HepG2 (cell line): Measurements from ENCODE around the gene HIPK2. TPM values are rescaled to one million over a fixed set of nuclear protein-coding genes. Genes with fewer than 3 reads are reported as not detected.

Experiments used
- ATAC-seq: fragments of 200-7000 bp; cut with Tn5 transposase; 3 replicates; pipeline ENCODE4 v1.9.1; 2020; ENCODE audit warnings: mild to moderate bottlenecking, moderate library complexity
- BruUV-seq: library from RNA; stranded (reverse); fragments of 400-500 nt; replicated peaks from 2 replicates; lab custom pipeline; 2021; lab: Mats Ljungman, UMichigan
- CTCF ChIA-PET: fragments of 300-600 bp; formaldehyde crosslinking; extraction: SDS; loops from one replicate; lab custom pipeline; 2021; ENCODE audit warnings: low total read pairs, inconsistent platforms, low intra/inter-chr PET ratio; lab: Yijun Ruan, JAX
- POLR2A ChIA-PET: fragments of 350-600 bp; sonication (Branson Sonifier 250); formaldehyde crosslinking; loops from one replicate; lab custom pipeline; 2020; ENCODE audit warnings: antibody characterized with exemption, inconsistent platforms; lab: Yijun Ruan, JAX
- DNase-seq: peaks from one replicate; pipeline ENCODE4 v3.0.0-alpha.2; 2015; ENCODE audit warnings: low spot score
- FAIRE-seq: peaks from 3 replicates; lab custom pipeline; 2011; peaks lifted over from hg19 to GRCh38; lab: Jason Lieb, UNC
- H2AFZ ChIP-seq: one replicate; pipeline ENCODE4 v1.6.1; 2011; ENCODE audit warnings: low read length, inconsistent platforms
- H3K27ac ChIP-seq: fragments of 300-600 bp; 3 replicates; pipeline ENCODE4 v1.8.0; 2011; ENCODE audit warnings: mixed run types, mild to moderate bottlenecking, mixed read lengths, low read length, inconsistent platforms; ENCODE audit not compliant: insufficient read depth; ENCODE audit errors: extremely low read length
- H3K27me3 ChIP-seq, 2 experiments: fragments of 200-600 bp in 1 of 2; 2 replicates in 1 of 2; 3 replicates in 1 of 2; pipeline versions ENCODE4 v1.6.0 to v1.8.0; 2011; ENCODE audit warnings: low read length in 2 of 2, mild to moderate bottlenecking in 2 of 2, moderate library complexity in 2 of 2, inconsistent platforms in 1 of 2; ENCODE audit not compliant: insufficient read depth in 2 of 2, control insufficient read depth in 1 of 2
- H3K36me3 ChIP-seq, 2 experiments: fragments of 200-600 bp in 1 of 2; replicated peaks in 1 of 2; 2 replicates in 1 of 2; 3 replicates in 1 of 2; pipeline versions ENCODE4 v1.5.1 to v1.8.0; 2011; ENCODE audit warnings: low read length in 2 of 2, inconsistent platforms in 1 of 2; ENCODE audit not compliant: insufficient read depth in 2 of 2, control insufficient read depth in 1 of 2
- H3K4me1 ChIP-seq: 2 replicates; pipeline ENCODE4 v1.5.1; 2012; ENCODE audit warnings: low read length, inconsistent platforms; ENCODE audit not compliant: insufficient read depth
- H3K4me2 ChIP-seq: 2 replicates; pipeline ENCODE4 v1.6.0; 2011; ENCODE audit warnings: low read depth, low read length, inconsistent platforms
- H3K4me3 ChIP-seq, 3 experiments: fragments of 200-600 bp in 1 of 3; sonication (generic), shearing (Covaris generic) in 1 of 3; replicated peaks in 1 of 3; 2 replicates each; pipeline ENCODE4 v1.5.1; 2011 to 2016; ENCODE audit warnings: low read length in 3 of 3, inconsistent platforms in 2 of 3, low read depth in 2 of 3, mild to moderate bottlenecking in 2 of 3, control low read depth in 1 of 3, mixed read lengths in 1 of 3; ENCODE audit not compliant: insufficient read depth in 1 of 3
- H3K79me2 ChIP-seq: one replicate; pipeline ENCODE4 v1.6.1; 2011; ENCODE audit warnings: low read length, inconsistent platforms; ENCODE audit not compliant: insufficient read depth
- H3K9ac ChIP-seq: 2 replicates; pipeline ENCODE4 v1.6.0; 2011; ENCODE audit warnings: mild to moderate bottlenecking, low read depth, low read length, inconsistent platforms; ENCODE audit not compliant: insufficient read depth
- H3K9me3 ChIP-seq: 2 replicates; pipeline ENCODE4 v1.5.1; 2012; ENCODE audit warnings: mild to moderate bottlenecking, low read length
- H4K20me1 ChIP-seq: 2 replicates; pipeline ENCODE4 v1.6.0; 2011; ENCODE audit warnings: inconsistent platforms, mild to moderate bottlenecking, low read length, moderate library complexity; ENCODE audit not compliant: insufficient read depth
- ASH2L ChIP-seq: fragments of 300-600, 200-600 bp; sonication (generic); IDR thresholded peaks from 2 replicates; pipeline ENCODE4 v1.7.0; 2017; ENCODE audit warnings: low read depth, mild to moderate bottlenecking, moderate library complexity, mixed read lengths, low read length; ENCODE audit not compliant: insufficient read length
- BORCS8-MEF2B ChIP-seq: sonication (generic); formaldehyde crosslinking; IDR thresholded peaks from 2 replicates; pipeline ENCODE4 v1.8.0; 2022; ENCODE audit warnings: mild to moderate bottlenecking, missing genetic modification reagents
- CHD4 ChIP-seq: fragments of 200-600 bp; sonication (generic); IDR thresholded peaks from 2 replicates; pipeline ENCODE4 v1.7.0; 2017; ENCODE audit warnings: mild to moderate bottlenecking, low read length, borderline replicate concordance
- DR1 ChIP-seq: sonication (generic); formaldehyde crosslinking; IDR thresholded peaks from 2 replicates; pipeline ENCODE4 v1.8.0; 2021; ENCODE audit warnings: mild to moderate bottlenecking, missing genetic modification reagents, inconsistent platforms
- HMGA1 ChIP-seq: sonication (generic); formaldehyde crosslinking; conservative IDR thresholded peaks from 2 replicates; pipeline ENCODE4 v1.4.0; 2020; ENCODE audit warnings: missing genetic modification reagents
- HNRNPL ChIP-seq: fragments of 200-400 bp; formaldehyde crosslinking; IDR thresholded peaks from 2 replicates; pipeline ENCODE4 v1.6.1; 2017; ENCODE audit warnings: mild to moderate bottlenecking, low read depth, low read length
- RAD51 ChIP-seq: fragments of 450-650 bp; IDR thresholded peaks from 2 replicates; pipeline ENCODE4 v1.6.1; 2016; ENCODE audit warnings: borderline replicate concordance
- RBM22 ChIP-seq: fragments of 200-400 bp; formaldehyde crosslinking; optimal IDR thresholded peaks from 2 replicates; pipeline ENCODE3; 2017; ENCODE audit warnings: mild to moderate bottlenecking, low read length, moderate library complexity
- SP1 ChIP-seq, 2 experiments: fragments of 450-650 bp in 1 of 2; sonication (generic) in 1 of 2; formaldehyde crosslinking in 1 of 2; IDR thresholded peaks; 2 replicates each; pipeline versions ENCODE4 v1.4.0 to v1.6.1; 2016 to 2020; ENCODE audit warnings: missing genetic modification reagents in 1 of 2
- ZNF101 ChIP-seq: sonication (generic); formaldehyde crosslinking; IDR thresholded peaks from 2 replicates; pipeline ENCODE4 v1.4.0; 2020; ENCODE audit warnings: mild to moderate bottlenecking, low read depth, missing genetic modification reagents, borderline replicate concordance
- ZNF263 ChIP-seq: sonication (generic); formaldehyde crosslinking; IDR thresholded peaks from 2 replicates; pipeline ENCODE4 v1.4.0; 2020; ENCODE audit warnings: missing genetic modification reagents
- ZNF501 ChIP-seq: sonication (generic); formaldehyde crosslinking; IDR thresholded peaks from 2 replicates; pipeline ENCODE4 v1.5.1; 2020; ENCODE audit warnings: mild to moderate bottlenecking, moderate library complexity, missing genetic modification reagents
- ZNF768 ChIP-seq: sonication (generic); formaldehyde crosslinking; IDR thresholded peaks from 2 replicates; pipeline ENCODE4 v1.4.0; 2020; ENCODE audit warnings: missing genetic modification reagents
- ZNF781 ChIP-seq: sonication (generic); formaldehyde crosslinking; IDR thresholded peaks from 2 replicates; pipeline ENCODE4 v1.5.1; 2020; ENCODE audit warnings: borderline replicate concordance, mild to moderate bottlenecking, missing genetic modification reagents; ENCODE audit errors: not compliant biosample characterization
- ZSCAN21 ChIP-seq: sonication (generic); formaldehyde crosslinking; IDR thresholded peaks from 2 replicates; pipeline ENCODE4 v1.8.0; 2022; ENCODE audit warnings: mild to moderate bottlenecking, missing genetic modification reagents, moderate library complexity, borderline replicate concordance
- WGBS: methylation state at CpG from one replicate; pipeline ENCODE4 v1.1.6; 2017; ENCODE audit warnings: low lambda C conversion rate; 5-methylcytosine and 5-hydroxymethylcytosine counted together
- in situ Hi-C: cut with HindIII; loops from 2 replicates; pipeline ENCODE4 v1.10.0; 2017; ENCODE audit warnings: low pct_unique_long_range_greater_than_20kb; ENCODE audit not compliant: extremely low pct_ligation_motif_present
- intact Hi-C: fragments of 100-400 bp; cut with micrococcal nuclease; formaldehyde crosslinking; loops from one replicate; pipeline ENCODE4 v1.10.0; 2022; ENCODE audit not compliant: unreplicated experiment
- polyA plus RNA-seq, 8 experiments: library from polyadenylated mRNA; depleted of rRNA in 3 of 8; stranded (reverse) in 7 of 8; unstranded in 1 of 8; fragments of >200 nt; fragmentation: Illumina TruSeq in 4 of 8; extraction: Trizol in 4 of 8; gene quantifications; 2 replicates each; pipeline versions ENCODE4 v1.2.1 to v1.2.3, GENCODE V29; 2011 to 2016; ENCODE audit warnings: low read depth in 4 of 8, missing spikeins in 1 of 8, mixed read lengths in 1 of 8; ENCODE audit not compliant: insufficient read depth in 1 of 8
- total RNA-seq, 5 experiments: library from RNA; depleted of rRNA; stranded (reverse); fragments of >200 nt; fragmentation: Illumina TruSeq; extraction: Trizol; gene quantifications; 2 replicates each; pipeline ENCODE4 v1.2.3, GENCODE V29; 2016; ENCODE audit warnings: low read depth in 1 of 5
- TF ChIP-seq, protein P1 (sequence below): sonication (generic); formaldehyde crosslinking; IDR thresholded peaks from 2 replicates; pipeline ENCODE4 v1.4.0; 2020; ENCODE audit warnings: mild to moderate bottlenecking, missing genetic modification reagents
- TF ChIP-seq, protein P2 (sequence below): IDR thresholded peaks from 2 replicates; pipeline ENCODE4 v1.6.1; 2016; ENCODE audit warnings: low read depth, borderline replicate concordance

HIPK2 gene
- total and polyA plus RNA-seq, 2 of the 13 experiments (the other 11 are each of a cell fraction or from before 2014, with no cell fraction given), result 14.4 to 20.2 TPM

DNA sequence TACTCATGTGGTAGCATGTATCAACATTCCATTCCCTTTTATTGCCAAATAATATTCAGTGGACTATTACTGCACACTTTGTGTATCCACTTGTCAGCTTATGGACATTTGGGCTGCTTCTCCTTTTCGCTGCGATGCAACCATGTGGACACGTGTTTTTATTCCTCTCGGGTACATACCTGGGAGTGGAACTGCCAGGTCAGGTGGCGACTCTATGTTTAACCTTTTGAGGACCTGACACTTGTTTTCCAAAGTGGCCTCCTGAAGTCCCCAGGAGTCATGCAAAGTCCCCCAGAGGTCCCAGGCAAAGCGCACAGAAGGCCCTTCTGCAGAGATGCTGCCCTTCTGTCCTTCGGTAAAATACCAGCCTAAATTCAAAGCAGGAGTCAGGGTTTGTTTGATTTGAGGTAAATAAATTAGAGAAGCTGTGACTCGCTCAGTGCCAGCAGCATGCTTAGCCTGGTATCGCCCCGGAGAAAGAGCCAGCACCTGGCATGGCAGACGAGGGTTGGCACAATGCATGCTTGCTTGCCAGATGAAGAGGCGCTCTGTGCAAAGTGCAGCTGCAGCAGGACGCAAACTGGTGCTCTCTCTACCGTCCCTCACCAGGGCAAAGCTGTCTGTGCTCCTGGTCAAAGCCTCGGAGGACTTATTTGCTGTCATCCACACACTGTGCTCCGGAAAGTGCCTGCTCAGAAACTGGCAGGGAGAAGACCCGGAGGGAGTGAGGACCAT lies 37.8 kb downstream of the HIPK2 start:
- in situ Hi-C loops (no loop called here), intact Hi-C loops (loop anchor here (1.0 to 10.0 kb wide), 4 partner anchors 33 to 85 kb away; no protein-coding TSS in a partner anchor)
- peak overlapping the region; percentile 10; the same call in 1 of the 2 replicates for H3K9ac ChIP-seq
- no TSS peak for BruUV-seq
- H3K4me3 ChIP-seq, result no peak overlapping the region; a peak in 1 of 6 replicates
- DNase-seq (no peak), FAIRE-seq (no peak), ATAC-seq (peak; percentile 28)
- H3K4me2 ChIP-seq, result peak overlapping the region; percentile 73
- H3K27ac ChIP-seq, result peak overlapping the region; percentile 76
- POLR2A ChIA-PET, result interaction anchor here (1.2 to 2.0 kb wide), 4 partner anchors 8 to 80 kb away, joined by 3 to 8 read pairs (median 4); no protein-coding TSS in a partner anchor
- TF ChIP-seq, protein P1, sequence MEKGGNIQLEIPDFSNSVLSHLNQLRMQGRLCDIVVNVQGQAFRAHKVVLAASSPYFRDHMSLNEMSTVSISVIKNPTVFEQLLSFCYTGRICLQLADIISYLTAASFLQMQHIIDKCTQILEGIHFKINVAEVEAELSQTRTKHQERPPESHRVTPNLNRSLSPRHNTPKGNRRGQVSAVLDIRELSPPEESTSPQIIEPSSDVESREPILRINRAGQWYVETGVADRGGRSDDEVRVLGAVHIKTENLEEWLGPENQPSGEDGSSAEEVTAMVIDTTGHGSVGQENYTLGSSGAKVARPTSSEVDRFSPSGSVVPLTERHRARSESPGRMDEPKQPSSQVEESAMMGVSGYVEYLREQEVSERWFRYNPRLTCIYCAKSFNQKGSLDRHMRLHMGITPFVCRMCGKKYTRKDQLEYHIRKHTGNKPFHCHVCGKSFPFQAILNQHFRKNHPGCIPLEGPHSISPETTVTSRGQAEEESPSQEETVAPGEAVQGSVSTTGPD (CRISPR knock-in tag), result no peak
- peak; percentile 77 for TF ChIP-seq HNRNPL
- no peak for TF ChIP-seq SP1 (IDR thresholded peaks at IDR 0.05)
- no peak for TF ChIP-seq SP1 (CRISPR knock-in tag; IDR thresholded peaks at IDR 0.05)
- TF ChIP-seq RBM22, result peak; percentile 19
- 0 out of 2 replicates have a peak, but pooled peaks have one; percentile 13 for TF ChIP-seq CHD4
- TF ChIP-seq ZNF768 (CRISPR knock-in tag), result no peak
- no peak for TF ChIP-seq HMGA1 (CRISPR knock-in tag)
- TF ChIP-seq BORCS8-MEF2B, result 0 out of 2 replicates have a peak, but pooled peaks have one; percentile 22
- peak; percentile 81 for TF ChIP-seq ZNF263 (CRISPR knock-in tag)
- no peak for TF ChIP-seq ZNF781 (CRISPR knock-in tag)
- no peak for TF ChIP-seq ZSCAN21 (CRISPR knock-in tag)
- no peak for TF ChIP-seq ZNF101
- peak; percentile 37 for TF ChIP-seq ASH2L
- TF ChIP-seq RAD51, result no peak
- 0 out of 2 replicates have a peak, but pooled peaks have one; percentile 4 for TF ChIP-seq ZNF501 (CRISPR knock-in tag)
- TF ChIP-seq DR1 (CRISPR knock-in tag), result no peak
- TF ChIP-seq, protein P2, sequence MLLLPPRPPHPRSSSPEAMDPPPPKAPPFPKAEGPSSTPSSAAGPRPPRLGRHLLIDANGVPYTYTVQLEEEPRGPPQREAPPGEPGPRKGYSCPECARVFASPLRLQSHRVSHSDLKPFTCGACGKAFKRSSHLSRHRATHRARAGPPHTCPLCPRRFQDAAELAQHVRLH, result no peak
- H3K4me1 ChIP-seq, result peaks cover 89% of the 10 kb centered on the region
- CTCF ChIA-PET, result no interaction called here
- peaks cover 50% of the 10 kb centered on the region for H4K20me1 ChIP-seq
- H3K27me3 ChIP-seq, result no peaks in the 10 kb centered on the region
- WGBS, result 74% methylated on average over 17 of the region's 17 CpGs
- peaks cover 1 to 21% of the 10 kb centered on the region in 2 experiments; a peak in 2 of 5 replicates for H3K36me3 ChIP-seq
- H2AFZ ChIP-seq, result no peak overlapping the region
- H3K9me3 ChIP-seq, result no peaks in the 10 kb centered on the region
- H3K79me2 ChIP-seq, result peaks cover 93% of the 10 kb centered on the region
